Measurements from ENCODE around the gene FNDC1.

FNDC1 gene

GRCh38 chr6:159137676-159138075, 31.5 kb upstream of the FNDC1 start:
- TF ChIP-seq, protein P1, sequence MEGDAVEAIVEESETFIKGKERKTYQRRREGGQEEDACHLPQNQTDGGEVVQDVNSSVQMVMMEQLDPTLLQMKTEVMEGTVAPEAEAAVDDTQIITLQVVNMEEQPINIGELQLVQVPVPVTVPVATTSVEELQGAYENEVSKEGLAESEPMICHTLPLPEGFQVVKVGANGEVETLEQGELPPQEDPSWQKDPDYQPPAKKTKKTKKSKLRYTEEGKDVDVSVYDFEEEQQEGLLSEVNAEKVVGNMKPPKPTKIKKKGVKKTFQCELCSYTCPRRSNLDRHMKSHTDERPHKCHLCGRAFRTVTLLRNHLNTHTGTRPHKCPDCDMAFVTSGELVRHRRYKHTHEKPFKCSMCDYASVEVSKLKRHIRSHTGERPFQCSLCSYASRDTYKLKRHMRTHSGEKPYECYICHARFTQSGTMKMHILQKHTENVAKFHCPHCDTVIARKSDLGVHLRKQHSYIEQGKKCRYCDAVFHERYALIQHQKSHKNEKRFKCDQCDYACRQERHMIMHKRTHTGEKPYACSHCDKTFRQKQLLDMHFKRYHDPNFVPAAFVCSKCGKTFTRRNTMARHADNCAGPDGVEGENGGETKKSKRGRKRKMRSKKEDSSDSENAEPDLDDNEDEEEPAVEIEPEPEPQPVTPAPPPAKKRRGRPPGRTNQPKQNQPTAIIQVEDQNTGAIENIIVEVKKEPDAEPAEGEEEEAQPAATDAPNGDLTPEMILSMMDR (IDR thresholded peaks at IDR 0.05; ENCODE audit: insufficient read depth, low read depth, low read length, missing control alignments): no peak
- H3K4me3 ChIP-seq (ENCODE audit: low read length): no peak overlapping the region

GRCh38 chr6:159142531-159142930, 26.7 kb upstream of the FNDC1 start:
- H3K4me3 ChIP-seq (ENCODE audit: low read length): no peak overlapping the region
- no peak for DNase-seq (ENCODE audit: low read depth)
- TF ChIP-seq, protein P1 (IDR thresholded peaks at IDR 0.05; ENCODE audit: insufficient read depth, low read depth, low read length, missing control alignments): no peak

More at GRCh38 chr6:159137676-159138075, 31.5 kb upstream of the FNDC1 start:
- no peak for DNase-seq (ENCODE audit: low read depth)

- TF ChIP-seq, protein P1 (IDR thresholded peaks at IDR 0.05; ENCODE audit: insufficient read depth, low read depth, low read length, missing control alignments): no peak
Measured at GRCh38 chr6:159148641-159149040, 20.6 kb upstream of the FNDC1 start.

DNA sequence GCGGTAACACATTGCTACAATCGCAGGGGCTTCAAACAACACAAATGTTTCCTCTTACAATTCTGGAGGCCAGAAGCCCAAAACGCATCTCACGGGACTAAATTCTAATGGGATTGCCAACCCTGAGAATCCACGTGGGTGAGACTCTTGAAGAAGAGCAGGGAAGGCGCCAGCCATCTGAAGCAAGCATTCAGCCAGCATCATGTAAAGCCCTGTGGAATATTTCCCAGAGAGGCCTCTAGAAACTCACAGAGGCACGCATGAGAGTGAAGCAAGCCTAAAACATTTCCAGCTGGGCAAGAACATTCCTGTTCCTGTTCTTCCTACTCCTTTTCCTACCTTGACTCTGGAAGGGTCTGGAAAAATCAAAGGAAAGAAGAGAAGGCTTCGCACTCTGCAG, 19.6 kb upstream of the FNDC1 start:
- no peak for DNase-seq (ENCODE audit: low read depth)

More at GRCh38 chr6:159148641-159149040, 20.6 kb upstream of the FNDC1 start:
- no peak for DNase-seq (ENCODE audit: low read depth)
- no peak overlapping the region for H3K4me3 ChIP-seq (ENCODE audit: low read length)

GRCh38 chr6:159151266-159151855, 17.8 kb upstream of the FNDC1 start:
- TF ChIP-seq, protein P1 (IDR thresholded peaks at IDR 0.05; ENCODE audit: insufficient read depth, low read depth, low read length, missing control alignments): peak; percentile 94
- H3K4me3 ChIP-seq (ENCODE audit: low read length): no peak overlapping the region
- peak; percentile 67 for DNase-seq (ENCODE audit: low read depth)

More for the DNA sequence above, 19.6 kb upstream of the FNDC1 start:
- TF ChIP-seq, protein P1 (IDR thresholded peaks at IDR 0.05; ENCODE audit: insufficient read depth, low read depth, low read length, missing control alignments): no peak
- H3K4me3 ChIP-seq (ENCODE audit: low read length): no peak overlapping the region

DNA sequence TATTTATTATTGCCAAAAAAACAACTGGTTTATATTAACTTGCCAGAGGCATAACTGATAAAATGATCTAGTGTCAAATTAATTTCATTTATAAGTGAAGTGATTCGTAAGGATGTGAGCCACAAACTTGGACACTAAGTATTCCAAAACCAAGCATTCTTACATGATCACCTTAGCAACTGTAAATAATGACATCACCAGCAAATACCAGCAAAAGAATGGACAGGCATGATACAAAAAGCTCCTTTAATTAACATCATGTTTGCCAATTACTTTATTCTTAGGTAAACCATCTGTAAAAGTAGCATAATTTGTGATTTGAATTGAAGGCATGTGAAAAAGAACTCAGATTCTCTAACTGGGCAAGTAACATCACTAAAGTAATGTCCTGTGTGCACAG, 17.2 kb upstream of the FNDC1 start:
- no peak for DNase-seq (ENCODE audit: low read depth)
- TF ChIP-seq, protein P1 (IDR thresholded peaks at IDR 0.05; ENCODE audit: insufficient read depth, low read depth, low read length, missing control alignments): no peak

DNA sequence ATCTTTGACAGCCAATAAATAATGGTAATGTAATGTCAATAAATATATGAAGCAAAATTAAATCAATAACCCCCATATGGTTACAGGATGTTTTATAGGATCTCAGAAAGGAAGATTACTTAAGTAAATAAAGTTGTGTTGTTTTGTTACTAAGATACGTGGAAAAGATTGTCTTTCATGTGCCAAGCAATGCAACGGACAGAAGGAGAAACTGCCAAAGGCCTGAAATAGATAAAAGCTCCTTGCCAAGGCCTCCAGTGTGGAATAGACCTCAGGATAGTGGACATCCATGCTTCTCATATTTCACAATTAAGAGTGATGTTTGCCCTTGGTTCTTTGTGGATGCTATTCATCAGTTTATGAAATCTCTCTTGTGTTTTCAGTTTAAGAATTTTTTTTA, 16.4 kb upstream of the FNDC1 start:
- H3K4me3 ChIP-seq (ENCODE audit: low read length): no peak overlapping the region
- no peak for DNase-seq (ENCODE audit: low read depth)
- TF ChIP-seq, protein P1 (IDR thresholded peaks at IDR 0.05; ENCODE audit: insufficient read depth, low read depth, low read length, missing control alignments): no peak

More for the DNA sequence above, 17.2 kb upstream of the FNDC1 start:
- H3K4me3 ChIP-seq (ENCODE audit: low read length): no peak overlapping the region
